ENCODE data around the gene OR5D13.

DNA sequence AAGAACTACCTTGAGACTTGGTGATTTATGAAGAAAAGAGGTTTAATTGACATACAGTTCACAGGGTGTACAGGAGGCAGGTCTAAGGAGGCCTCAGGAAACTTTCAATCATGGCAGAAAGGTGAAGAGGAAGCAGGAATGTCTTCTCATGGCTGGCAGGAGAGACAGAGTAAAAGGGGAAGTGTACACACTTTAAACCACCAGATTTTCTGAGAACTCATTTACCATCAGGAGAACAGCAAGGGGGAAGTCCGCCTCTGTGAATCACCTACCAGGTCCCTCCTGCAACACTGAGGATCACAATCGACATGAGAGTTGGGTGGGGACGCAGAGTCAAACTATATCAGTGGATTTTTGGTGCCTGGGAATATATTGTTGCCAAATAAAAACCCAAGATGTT, 40.3 kb upstream of the OR5D13 start:
- no peak for TF ChIP-seq CEBPG (CRISPR knock-in tag; IDR thresholded peaks at IDR 0.05)
- TF ChIP-seq, protein P1, sequence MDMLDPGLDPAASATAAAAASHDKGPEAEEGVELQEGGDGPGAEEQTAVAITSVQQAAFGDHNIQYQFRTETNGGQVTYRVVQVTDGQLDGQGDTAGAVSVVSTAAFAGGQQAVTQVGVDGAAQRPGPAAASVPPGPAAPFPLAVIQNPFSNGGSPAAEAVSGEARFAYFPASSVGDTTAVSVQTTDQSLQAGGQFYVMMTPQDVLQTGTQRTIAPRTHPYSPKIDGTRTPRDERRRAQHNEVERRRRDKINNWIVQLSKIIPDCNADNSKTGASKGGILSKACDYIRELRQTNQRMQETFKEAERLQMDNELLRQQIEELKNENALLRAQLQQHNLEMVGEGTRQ (IDR thresholded peaks at IDR 0.05; ENCODE audit: low read depth, low read length), result no peak
- TF ChIP-seq, protein P1 (CRISPR knock-in tag; IDR thresholded peaks at IDR 0.05; ENCODE audit: borderline replicate concordance), result no peak
- TF ChIP-seq, protein P2, sequence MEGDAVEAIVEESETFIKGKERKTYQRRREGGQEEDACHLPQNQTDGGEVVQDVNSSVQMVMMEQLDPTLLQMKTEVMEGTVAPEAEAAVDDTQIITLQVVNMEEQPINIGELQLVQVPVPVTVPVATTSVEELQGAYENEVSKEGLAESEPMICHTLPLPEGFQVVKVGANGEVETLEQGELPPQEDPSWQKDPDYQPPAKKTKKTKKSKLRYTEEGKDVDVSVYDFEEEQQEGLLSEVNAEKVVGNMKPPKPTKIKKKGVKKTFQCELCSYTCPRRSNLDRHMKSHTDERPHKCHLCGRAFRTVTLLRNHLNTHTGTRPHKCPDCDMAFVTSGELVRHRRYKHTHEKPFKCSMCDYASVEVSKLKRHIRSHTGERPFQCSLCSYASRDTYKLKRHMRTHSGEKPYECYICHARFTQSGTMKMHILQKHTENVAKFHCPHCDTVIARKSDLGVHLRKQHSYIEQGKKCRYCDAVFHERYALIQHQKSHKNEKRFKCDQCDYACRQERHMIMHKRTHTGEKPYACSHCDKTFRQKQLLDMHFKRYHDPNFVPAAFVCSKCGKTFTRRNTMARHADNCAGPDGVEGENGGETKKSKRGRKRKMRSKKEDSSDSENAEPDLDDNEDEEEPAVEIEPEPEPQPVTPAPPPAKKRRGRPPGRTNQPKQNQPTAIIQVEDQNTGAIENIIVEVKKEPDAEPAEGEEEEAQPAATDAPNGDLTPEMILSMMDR (CRISPR knock-in tag; IDR thresholded peaks at IDR 0.05), result no peak
- TF ChIP-seq, protein P3, sequence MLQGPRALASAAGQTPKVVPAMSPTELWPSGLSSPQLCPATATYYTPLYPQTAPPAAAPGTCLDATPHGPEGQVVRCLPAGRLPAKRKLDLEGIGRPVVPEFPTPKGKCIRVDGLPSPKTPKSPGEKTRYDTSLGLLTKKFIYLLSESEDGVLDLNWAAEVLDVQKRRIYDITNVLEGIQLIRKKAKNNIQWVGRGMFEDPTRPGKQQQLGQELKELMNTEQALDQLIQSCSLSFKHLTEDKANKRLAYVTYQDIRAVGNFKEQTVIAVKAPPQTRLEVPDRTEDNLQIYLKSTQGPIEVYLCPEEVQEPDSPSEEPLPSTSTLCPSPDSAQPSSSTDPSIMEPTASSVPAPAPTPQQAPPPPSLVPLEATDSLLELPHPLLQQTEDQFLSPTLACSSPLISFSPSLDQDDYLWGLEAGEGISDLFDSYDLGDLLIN (CRISPR knock-in tag; IDR thresholded peaks at IDR 0.05; ENCODE audit: borderline replicate concordance), result no peak
- TF ChIP-seq KDM4B (CRISPR knock-in tag; IDR thresholded peaks at IDR 0.05), result no peak
- no peak for TF ChIP-seq MYC (CRISPR knock-in tag; IDR thresholded peaks at IDR 0.05; ENCODE audit: borderline replicate concordance)
- TF ChIP-seq STAG1 (CRISPR knock-in tag; IDR thresholded peaks at IDR 0.05), result no peak
- TF ChIP-seq STAT5B (CRISPR knock-in tag; IDR thresholded peaks at IDR 0.05), result no peak
- TF ChIP-seq ZNF10 (CRISPR knock-in tag; IDR thresholded peaks at IDR 0.05; ENCODE audit: borderline replicate concordance, low read depth), result no peak
- TF ChIP-seq, protein P4, sequence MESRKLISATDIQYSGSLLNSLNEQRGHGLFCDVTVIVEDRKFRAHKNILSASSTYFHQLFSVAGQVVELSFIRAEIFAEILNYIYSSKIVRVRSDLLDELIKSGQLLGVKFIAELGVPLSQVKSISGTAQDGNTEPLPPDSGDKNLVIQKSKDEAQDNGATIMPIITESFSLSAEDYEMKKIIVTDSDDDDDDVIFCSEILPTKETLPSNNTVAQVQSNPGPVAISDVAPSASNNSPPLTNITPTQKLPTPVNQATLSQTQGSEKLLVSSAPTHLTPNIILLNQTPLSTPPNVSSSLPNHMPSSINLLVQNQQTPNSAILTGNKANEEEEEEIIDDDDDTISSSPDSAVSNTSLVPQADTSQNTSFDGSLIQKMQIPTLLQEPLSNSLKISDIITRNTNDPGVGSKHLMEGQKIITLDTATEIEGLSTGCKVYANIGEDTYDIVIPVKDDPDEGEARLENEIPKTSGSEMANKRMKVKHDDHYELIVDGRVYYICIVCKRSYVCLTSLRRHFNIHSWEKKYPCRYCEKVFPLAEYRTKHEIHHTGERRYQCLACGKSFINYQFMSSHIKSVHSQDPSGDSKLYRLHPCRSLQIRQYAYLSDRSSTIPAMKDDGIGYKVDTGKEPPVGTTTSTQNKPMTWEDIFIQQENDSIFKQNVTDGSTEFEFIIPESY (CRISPR knock-in tag; IDR thresholded peaks at IDR 0.05), result no peak
- TF ChIP-seq, protein P5, sequence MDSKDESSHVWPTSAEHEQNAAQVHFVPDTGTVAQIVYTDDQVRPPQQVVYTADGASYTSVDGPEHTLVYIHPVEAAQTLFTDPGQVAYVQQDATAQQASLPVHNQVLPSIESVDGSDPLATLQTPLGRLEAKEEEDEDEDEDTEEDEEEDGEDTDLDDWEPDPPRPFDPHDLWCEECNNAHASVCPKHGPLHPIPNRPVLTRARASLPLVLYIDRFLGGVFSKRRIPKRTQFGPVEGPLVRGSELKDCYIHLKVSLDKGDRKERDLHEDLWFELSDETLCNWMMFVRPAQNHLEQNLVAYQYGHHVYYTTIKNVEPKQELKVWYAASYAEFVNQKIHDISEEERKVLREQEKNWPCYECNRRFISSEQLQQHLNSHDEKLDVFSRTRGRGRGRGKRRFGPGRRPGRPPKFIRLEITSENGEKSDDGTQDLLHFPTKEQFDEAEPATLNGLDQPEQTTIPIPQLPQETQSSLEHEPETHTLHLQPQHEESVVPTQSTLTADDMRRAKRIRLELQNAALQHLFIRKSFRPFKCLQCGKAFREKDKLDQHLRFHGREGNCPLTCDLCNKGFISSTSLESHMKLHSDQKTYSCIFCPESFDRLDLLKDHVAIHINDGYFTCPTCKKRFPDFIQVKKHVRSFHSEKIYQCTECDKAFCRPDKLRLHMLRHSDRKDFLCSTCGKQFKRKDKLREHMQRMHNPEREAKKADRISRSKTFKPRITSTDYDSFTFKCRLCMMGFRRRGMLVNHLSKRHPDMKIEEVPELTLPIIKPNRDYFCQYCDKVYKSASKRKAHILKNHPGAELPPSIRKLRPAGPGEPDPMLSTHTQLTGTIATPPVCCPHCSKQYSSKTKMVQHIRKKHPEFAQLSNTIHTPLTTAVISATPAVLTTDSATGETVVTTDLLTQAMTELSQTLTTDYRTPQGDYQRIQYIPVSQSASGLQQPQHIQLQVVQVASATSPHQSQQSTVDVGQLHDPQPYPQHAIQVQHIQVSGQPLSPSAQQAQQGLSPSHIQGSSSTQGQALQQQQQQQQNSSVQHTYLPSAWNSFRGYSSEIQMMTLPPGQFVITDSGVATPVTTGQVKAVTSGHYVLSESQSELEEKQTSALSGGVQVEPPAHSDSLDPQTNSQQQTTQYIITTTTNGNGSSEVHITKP (CRISPR knock-in tag; IDR thresholded peaks at IDR 0.05; ENCODE audit: low read depth), result no peak
- TF ChIP-seq POLR2A (IDR thresholded peaks at IDR 0.05; ENCODE audit: insufficient read depth in 1 of 2, low read depth in 2 of 2, low read length in 2 of 2), result no peak
